Esophagus (tissue), 2 donors: ENCODE data around the gene CGRRF1. TPM values are rescaled to one million over a fixed set of nuclear protein-coding genes. Genes with fewer than 3 reads are reported as not detected.
A peak's percentile ranks its signal among the peaks of the same experiment; 100 is the strongest.

Source experiments
- H3K27ac ChIP-seq, 2 donors: one replicate each; pipeline ENCODE4 v1.5.1; 2013; ENCODE audit warnings: low read depth in 2 of 2, mild to moderate bottlenecking in 2 of 2, inconsistent platforms in 1 of 2, low read length in 1 of 2, moderate library complexity in 1 of 2
- H3K27me3 ChIP-seq, 2 donors: one replicate each; pipeline ENCODE4 v1.6.1; 2013; ENCODE audit warnings: low read length in 2 of 2, control low read depth in 1 of 2, mild to moderate bottlenecking in 1 of 2; ENCODE audit not compliant: insufficient read depth in 2 of 2, control insufficient read depth in 1 of 2
- H3K36me3 ChIP-seq, 2 donors: one replicate each; pipeline ENCODE4 v1.6.1; 2013; ENCODE audit warnings: low read length in 1 of 2; ENCODE audit not compliant: control insufficient read depth in 2 of 2, insufficient read depth in 2 of 2
- H3K4me1 ChIP-seq, 2 donors: one replicate each; pipeline ENCODE4 v1.6.1; 2013; ENCODE audit warnings: low read length in 1 of 2; ENCODE audit not compliant: control insufficient read depth in 2 of 2, insufficient read depth in 2 of 2
- H3K4me3 ChIP-seq, 2 donors: one replicate each; pipeline ENCODE4 v1.5.1; 2013; ENCODE audit warnings: low read length in 2 of 2, mild to moderate bottlenecking in 2 of 2, low read depth in 1 of 2, moderate library complexity in 1 of 2
- H3K9me3 ChIP-seq, 2 donors: one replicate each; pipeline ENCODE4 v1.6.1; 2013; ENCODE audit warnings: mild to moderate bottlenecking in 2 of 2, low read depth in 1 of 2, low read length in 1 of 2, moderate library complexity in 1 of 2; ENCODE audit not compliant: control insufficient read depth in 2 of 2, insufficient read depth in 1 of 2
- WGBS, 2 donors: extraction: QIAGEN DNeasy Blood & Tissue Kit; methylation state at CpG; one replicate each; pipeline ENCODE4 v1.1.7; 2013; 5-methylcytosine and 5-hydroxymethylcytosine counted together
- polyA plus RNA-seq, 2 donors: library from polyadenylated mRNA; stranded (reverse); fragments of 200-250 nt; gene quantifications; one replicate each; pipeline ENCODE4 v1.2.3, GENCODE V29; 2013
- donor health status: healthy with polysubstance abuse.
- donor health status: Bipolar disorder and iron deficiency.

CGRRF1 gene
- polyA plus RNA-seq, 2 donors: 7.8 to 10.6 TPM

DNA sequence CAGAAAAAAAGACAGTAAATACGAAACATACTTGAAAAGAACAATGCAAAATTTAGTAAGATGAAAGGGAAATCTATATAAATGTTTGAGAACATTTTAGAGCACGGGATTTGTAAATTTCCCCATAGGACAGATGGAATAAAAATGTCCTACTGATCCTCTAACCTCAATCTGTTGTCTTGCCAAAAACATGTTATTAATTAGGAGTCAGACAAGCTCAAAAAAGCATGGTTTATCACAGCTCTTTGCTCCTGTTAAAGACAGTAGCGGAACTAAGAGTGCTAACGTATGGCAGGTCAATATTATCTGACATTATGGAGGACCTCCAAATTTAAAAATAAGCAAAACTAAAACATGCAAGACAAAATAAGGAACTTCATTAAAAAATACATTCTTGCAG is 33.8 kb upstream of the CGRRF1 start:
- WGBS, 2 donors: 86% methylated on average over 4 of the region's 4 CpGs
- no peaks in the 10 kb centered on the region for H3K36me3 ChIP-seq
- no peaks in the 10 kb centered on the region for H3K9me3 ChIP-seq
- no peaks in the 10 kb centered on the region for H3K4me1 ChIP-seq
- no peak overlapping the region for H3K27ac ChIP-seq
- no peak overlapping the region for H3K4me3 ChIP-seq
- no peaks in the 10 kb centered on the region for H3K27me3 ChIP-seq

DNA sequence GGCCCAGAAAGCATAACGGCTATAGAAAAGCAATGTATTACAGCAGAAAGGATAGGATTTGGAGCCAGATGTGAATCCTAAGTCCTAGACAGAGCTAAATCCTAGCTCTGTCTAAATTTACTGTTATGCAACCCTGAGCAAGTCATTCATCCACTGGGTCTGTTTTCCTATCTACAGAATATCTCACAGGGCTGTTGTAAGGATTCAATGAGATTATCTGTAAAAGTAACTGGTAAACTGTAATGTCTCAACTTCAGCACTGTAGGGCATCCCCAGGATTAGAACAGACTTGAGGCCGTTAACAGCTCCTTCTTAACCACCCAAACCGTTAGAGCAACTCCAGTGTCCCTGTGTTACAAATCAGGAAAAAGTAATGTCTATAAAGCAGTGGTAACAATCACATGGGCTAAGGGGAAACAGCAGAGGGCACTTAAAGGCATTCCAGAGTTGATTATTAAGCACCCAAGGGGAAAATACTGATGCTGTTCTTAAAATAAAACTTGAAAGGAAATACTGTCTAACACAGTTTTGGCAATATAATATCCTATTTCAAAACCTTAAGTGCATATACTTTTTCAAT is 31.0 kb upstream of the CGRRF1 start:
- Histone ChIP-seq H3K27me3 (no peaks in the 10 kb centered on the region), H3K36me3 (no peaks in the 10 kb centered on the region), H3K9me3 (no peaks in the 10 kb centered on the region), H3K27ac (no peak overlapping the region), H3K4me3 (no peak overlapping the region), H3K4me1 (no peaks in the 10 kb centered on the region)
- WGBS, 2 donors: 71 to 72% methylated on average over 3 of the region's 3 CpGs

DNA sequence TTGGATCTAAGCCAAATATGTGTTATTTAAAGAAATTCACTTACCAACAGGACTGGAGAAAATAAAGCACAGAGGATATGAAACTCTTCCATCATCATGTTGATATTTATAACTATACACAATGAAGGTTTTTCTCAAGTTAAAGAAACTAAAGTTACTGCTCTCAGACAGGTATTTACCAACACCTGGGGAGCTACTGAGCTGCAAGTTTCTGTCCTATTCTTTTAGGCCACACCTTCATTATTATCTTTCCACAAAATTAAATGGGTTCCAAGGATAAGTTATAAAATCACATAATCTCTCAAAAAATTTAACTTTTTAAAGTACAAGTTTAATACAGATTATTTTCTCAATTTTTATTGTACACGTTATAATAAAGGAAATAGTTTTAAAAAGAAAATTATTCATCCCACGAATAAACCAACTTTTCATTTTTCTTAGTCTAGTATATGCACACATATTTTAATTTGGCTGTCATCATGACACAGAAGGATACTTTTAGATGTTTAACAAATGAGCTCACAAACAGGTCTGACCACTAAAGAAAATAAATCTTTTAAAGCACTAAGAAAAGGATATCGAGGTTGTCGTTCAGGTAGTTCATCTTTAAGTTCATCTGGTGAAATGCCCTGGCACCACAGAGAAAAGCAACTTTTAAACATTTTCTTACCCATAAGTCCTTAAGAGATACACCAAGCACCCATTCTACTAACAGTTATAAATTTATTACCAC is 28.7 kb upstream of the CGRRF1 start:
- Histone ChIP-seq H3K27ac (no peak overlapping the region), H3K27me3 (no peaks in the 10 kb centered on the region), H3K4me1 (no peaks in the 10 kb centered on the region), H3K9me3 (no peaks in the 10 kb centered on the region), H3K4me3 (no peak overlapping the region), H3K36me3 (no peaks in the 10 kb centered on the region)
- 73 to 77% methylated on average over 4 of the region's 4 CpGs for WGBS, 2 donors

DNA sequence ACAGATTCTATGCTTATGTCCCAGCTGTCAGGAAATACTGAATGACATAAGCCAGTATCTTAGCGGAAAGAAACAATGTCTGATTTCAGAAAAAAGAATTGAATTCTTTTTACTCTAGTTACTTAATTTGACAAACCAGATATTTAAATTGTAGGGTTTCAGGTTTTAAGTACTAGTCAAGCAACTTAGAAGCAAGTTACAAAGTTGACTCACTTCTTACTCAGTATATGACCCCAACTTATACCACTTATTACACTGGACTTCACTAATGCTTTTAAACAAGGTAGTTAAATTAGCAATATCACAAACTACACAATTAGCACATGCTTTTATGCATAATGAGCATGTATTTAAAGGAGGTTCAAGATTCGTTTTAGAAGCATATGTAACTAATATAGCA is 28.0 kb upstream of the CGRRF1 start:
- no peaks in the 10 kb centered on the region for H3K9me3 ChIP-seq
- H3K27ac ChIP-seq: no peak overlapping the region
- H3K4me1 ChIP-seq: no peaks in the 10 kb centered on the region
- 83 to 85% methylated on average over 2 of the region's 2 CpGs for WGBS, 2 donors
- no peak overlapping the region for H3K4me3 ChIP-seq
- H3K36me3 ChIP-seq: no peaks in the 10 kb centered on the region
- H3K27me3 ChIP-seq: no peaks in the 10 kb centered on the region

DNA sequence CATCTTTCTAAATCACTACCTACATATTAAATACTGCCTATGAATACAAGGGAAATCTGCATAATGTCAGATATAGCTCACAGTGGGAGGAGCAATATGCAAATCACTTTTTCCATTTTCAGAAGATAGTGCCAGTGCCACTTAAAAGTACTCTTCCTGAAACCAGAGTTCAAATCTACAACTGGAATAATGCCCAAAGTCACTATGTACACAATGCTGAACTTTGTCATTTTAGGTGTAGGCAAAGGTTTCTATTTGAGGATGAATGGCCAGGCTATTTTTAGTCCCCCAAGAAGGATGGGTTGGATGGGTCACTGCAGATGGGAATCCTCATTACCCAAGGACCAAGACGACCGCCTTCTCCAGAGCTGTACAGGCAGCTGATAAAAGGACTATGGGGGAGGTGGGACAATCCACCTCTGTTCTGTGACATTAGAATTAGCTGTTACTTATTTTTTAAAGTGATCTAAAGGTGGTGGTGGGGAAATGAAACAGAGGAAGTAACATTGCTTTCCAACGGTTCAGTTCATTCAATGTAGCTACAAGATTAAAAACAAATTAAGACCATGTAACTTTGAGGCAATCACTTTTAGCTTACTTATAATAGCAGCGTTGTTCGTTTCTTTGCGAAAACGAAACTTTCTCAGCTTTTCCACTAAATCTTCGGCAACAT is 26.5 kb upstream of the CGRRF1 start:
- Histone ChIP-seq H3K4me1 (no peaks in the 10 kb centered on the region), H3K9me3 (no peaks in the 10 kb centered on the region), H3K27ac (no peak overlapping the region), H3K4me3 (no peak overlapping the region), H3K36me3 (no peaks in the 10 kb centered on the region), H3K27me3 (no peaks in the 10 kb centered on the region)
- 81 to 83% methylated on average over 8 of the region's 8 CpGs for WGBS, 2 donors

DNA sequence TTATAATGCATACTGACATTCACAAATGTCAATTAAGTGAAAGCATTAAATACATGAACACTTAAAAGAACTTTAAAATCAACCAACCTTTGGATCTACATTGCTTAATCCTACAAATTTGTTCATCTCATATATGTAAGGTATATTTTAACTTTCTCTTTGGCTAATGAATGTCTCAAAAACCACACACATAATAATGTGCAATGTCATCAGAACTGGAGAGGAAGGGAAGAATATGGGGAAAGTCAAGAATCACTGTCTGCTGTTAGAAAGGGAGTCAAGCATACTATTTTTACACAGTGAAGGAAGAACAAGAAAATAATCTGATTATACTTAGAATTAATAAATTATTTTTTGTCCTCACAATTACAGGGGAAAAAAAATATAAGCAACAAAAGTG is 25.9 kb upstream of the CGRRF1 start:
- H3K9me3 ChIP-seq: no peaks in the 10 kb centered on the region
- H3K4me1 ChIP-seq: no peaks in the 10 kb centered on the region
- no peaks in the 10 kb centered on the region for H3K27me3 ChIP-seq
- no peaks in the 10 kb centered on the region for H3K36me3 ChIP-seq
- H3K4me3 ChIP-seq: no peak overlapping the region
- H3K27ac ChIP-seq: no peak overlapping the region

DNA sequence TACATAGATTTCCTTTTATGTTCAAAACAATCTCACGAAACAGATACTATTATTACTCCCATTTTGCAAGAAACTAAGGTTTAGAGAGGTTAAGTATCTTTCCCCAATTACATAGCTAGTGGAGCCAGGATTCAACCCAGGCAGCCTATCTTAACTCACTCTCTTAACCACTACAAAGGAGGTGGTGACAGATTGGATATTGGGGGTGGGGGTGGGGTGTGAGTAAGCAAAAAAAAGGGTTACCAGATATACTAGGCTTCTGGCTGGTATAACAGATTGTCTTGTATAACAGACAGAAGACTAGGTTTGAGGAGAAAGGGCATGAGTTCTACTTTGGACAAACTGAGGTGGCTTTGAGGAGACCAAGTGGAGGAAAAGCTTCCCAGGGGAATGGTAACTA is 23.0 kb upstream of the CGRRF1 start:
- WGBS, 2 donors: 89 to 94% methylated on average over 1 of the region's 1 CpG
- Histone ChIP-seq H3K27ac (no peak overlapping the region), H3K4me3 (no peak overlapping the region), H3K4me1 (peaks cover 0 to 4% of the 10 kb centered on the region in 2 donors), H3K9me3 (no peaks in the 10 kb centered on the region), H3K27me3 (no peaks in the 10 kb centered on the region), H3K36me3 (no peaks in the 10 kb centered on the region)

DNA sequence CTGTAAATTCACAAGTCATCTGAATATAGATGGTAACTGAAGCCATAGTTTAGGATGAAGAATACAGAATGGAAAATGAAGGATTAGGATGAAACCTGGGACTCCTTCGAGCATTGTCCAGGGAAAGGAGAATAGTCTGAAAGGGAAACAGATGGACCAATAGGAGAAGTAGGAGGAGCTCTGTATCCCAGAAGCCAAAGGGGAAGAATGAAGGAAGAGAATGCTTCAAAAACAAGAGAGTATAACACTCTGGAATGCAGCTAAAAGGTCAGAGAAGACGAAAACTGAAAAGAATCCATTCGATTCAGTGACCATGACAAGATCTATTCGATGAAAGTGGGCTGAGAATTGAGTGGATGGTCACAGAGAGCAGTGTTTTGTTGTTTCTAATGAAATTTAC is 21.9 kb upstream of the CGRRF1 start:
- Histone ChIP-seq H3K27ac (peak overlapping the region in 1 of 2 donors; percentile 96), H3K9me3 (no peaks in the 10 kb centered on the region), H3K27me3 (no peaks in the 10 kb centered on the region), H3K4me1 (peaks cover 0 to 4% of the 10 kb centered on the region in 2 donors), H3K4me3 (peak overlapping the region in 1 of 2 donors; percentile 75), H3K36me3 (no peaks in the 10 kb centered on the region)
- 25 to 37% methylated on average over 4 of the region's 4 CpGs for WGBS, 2 donors

DNA sequence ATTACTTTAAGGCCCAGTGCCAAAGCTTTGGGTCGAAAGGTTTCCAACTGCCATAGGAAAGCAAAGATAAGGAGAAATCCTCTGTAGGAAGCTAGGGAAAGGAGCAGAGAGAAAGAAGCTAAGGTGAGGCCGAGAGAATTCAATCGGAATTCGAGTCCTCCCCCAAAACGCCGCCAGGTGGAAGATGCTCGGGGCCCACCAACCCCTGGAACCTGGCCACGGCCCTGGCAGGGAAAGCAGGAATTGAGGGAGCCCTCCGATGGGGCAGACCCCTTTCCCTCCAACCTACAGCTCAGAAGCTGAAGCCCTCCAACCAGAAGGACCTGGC is 21.4 kb upstream of the CGRRF1 start:
- no peaks in the 10 kb centered on the region for H3K27me3 ChIP-seq
- peak overlapping the region; percentile 75 to 92 for H3K4me3 ChIP-seq
- no peaks in the 10 kb centered on the region for H3K36me3 ChIP-seq
- H3K27ac ChIP-seq: peak overlapping the region; percentile 96 to 98
- 0 to 2% methylated on average over 9 of the region's 9 CpGs for WGBS, 2 donors
- H3K9me3 ChIP-seq: no peaks in the 10 kb centered on the region
- H3K4me1 ChIP-seq: peaks cover 0 to 4% of the 10 kb centered on the region in 2 donors
